HEK293 (cell line): ENCODE results near the gene ELP6.

Experiments
- GLI4 ChIP-seq: fragments of 450-650 bp; formaldehyde crosslinking; IDR thresholded peaks from 2 replicates; pipeline ENCODE4 v1.5.1; 2016; ENCODE audit warnings: missing biosample characterization, missing genetic modification characterization
- IKZF3 ChIP-seq: fragments of 450-650 bp; IDR thresholded peaks from 2 replicates; pipeline ENCODE4 v1.5.0; 2018; ENCODE audit warnings: missing biosample characterization, mild to moderate bottlenecking, missing genetic modification characterization, moderate library complexity
- PRDM2 ChIP-seq: fragments of 450-650 bp; formaldehyde crosslinking; IDR thresholded peaks from 2 replicates; pipeline ENCODE4 v1.5.1; 2016; ENCODE audit warnings: missing biosample characterization, missing genetic modification characterization, borderline replicate concordance
- ZBTB48 ChIP-seq: fragments of 450-650 bp; formaldehyde crosslinking; IDR thresholded peaks from 2 replicates; pipeline ENCODE4 v1.5.1; 2016; ENCODE audit warnings: missing biosample characterization, missing genetic modification characterization
- ZBTB7A ChIP-seq: fragments of 450-650 bp; formaldehyde crosslinking; IDR thresholded peaks from 2 replicates; pipeline ENCODE4 v1.5.1; 2016; ENCODE audit warnings: low read depth, missing biosample characterization, missing genetic modification characterization
- ZFP37 ChIP-seq: fragments of 450-650 bp; formaldehyde crosslinking; IDR thresholded peaks from 2 replicates; pipeline ENCODE4 v1.5.1; 2016; ENCODE audit warnings: missing biosample characterization, missing genetic modification characterization
- ZNF146 ChIP-seq: fragments of 450-650 bp; formaldehyde crosslinking; IDR thresholded peaks from 2 replicates; pipeline ENCODE4 v1.5.1; 2016; ENCODE audit warnings: missing biosample characterization, missing genetic modification characterization
- ZNF19 ChIP-seq: fragments of 450-650 bp; formaldehyde crosslinking; IDR thresholded peaks from 2 replicates; pipeline ENCODE4; 2016; ENCODE audit warnings: missing biosample characterization, missing genetic modification characterization, low read depth
- ZNF202 ChIP-seq: fragments of 450-650 bp; formaldehyde crosslinking; IDR thresholded peaks from 2 replicates; pipeline ENCODE4 v1.5.1; 2016; ENCODE audit warnings: missing biosample characterization, missing genetic modification characterization, borderline replicate concordance
- ZNF239 ChIP-seq: fragments of 450-650 bp; formaldehyde crosslinking; IDR thresholded peaks from 2 replicates; pipeline ENCODE4 v1.5.1; 2016; ENCODE audit warnings: missing biosample characterization, missing genetic modification characterization
- ZNF26 ChIP-seq: fragments of 450-650 bp; formaldehyde crosslinking; IDR thresholded peaks from 2 replicates; pipeline ENCODE4 v1.5.1; 2016; ENCODE audit warnings: missing biosample characterization, missing genetic modification characterization
- ZNF510 ChIP-seq: fragments of 450-650 bp; formaldehyde crosslinking; IDR thresholded peaks from 2 replicates; pipeline ENCODE4 v1.5.1; 2018; ENCODE audit warnings: mild to moderate bottlenecking, missing genetic modification characterization, missing biosample characterization; ENCODE audit not compliant: insufficient replicate concordance
- ZNF530 ChIP-seq: fragments of 450-650 bp; formaldehyde crosslinking; IDR thresholded peaks from 2 replicates; pipeline ENCODE4 v1.5.1; 2016; ENCODE audit warnings: low read depth, missing biosample characterization, missing genetic modification characterization
- ZNF544 ChIP-seq: fragments of 450-650 bp; formaldehyde crosslinking; IDR thresholded peaks from 2 replicates; pipeline ENCODE4 v1.5.0; 2017; ENCODE audit warnings: missing biosample characterization, missing genetic modification characterization
- ZNF558 ChIP-seq: fragments of 450-650 bp; formaldehyde crosslinking; IDR thresholded peaks from 2 replicates; pipeline ENCODE4 v1.5.1; 2016; ENCODE audit warnings: missing biosample characterization, missing genetic modification characterization
- ZNF596 ChIP-seq: fragments of 450-650 bp; IDR thresholded peaks from 2 replicates; pipeline ENCODE4 v1.5.0; 2018; ENCODE audit warnings: missing biosample characterization, mild to moderate bottlenecking, missing genetic modification characterization, moderate library complexity
- ZNF610 ChIP-seq: fragments of 450-650 bp; formaldehyde crosslinking; IDR thresholded peaks from 2 replicates; pipeline ENCODE4 v1.5.1; 2016; ENCODE audit warnings: missing biosample characterization, missing genetic modification characterization, borderline replicate concordance
- ZNF670 ChIP-seq: fragments of 450-650 bp; formaldehyde crosslinking; IDR thresholded peaks from 2 replicates; pipeline ENCODE4 v1.5.1; 2016; ENCODE audit warnings: missing biosample characterization, missing genetic modification characterization, low read depth
- ZNF747 ChIP-seq: fragments of 450-650 bp; formaldehyde crosslinking; IDR thresholded peaks from 2 replicates; pipeline ENCODE4 v1.5.1; 2016; ENCODE audit warnings: missing biosample characterization, missing genetic modification characterization
- ZNF768 ChIP-seq: fragments of 450-650 bp; formaldehyde crosslinking; IDR thresholded peaks from 2 replicates; pipeline ENCODE4 v1.5.1; 2018; ENCODE audit warnings: missing biosample characterization, mild to moderate bottlenecking, missing genetic modification characterization
- ZNF785 ChIP-seq: fragments of 450-650 bp; formaldehyde crosslinking; IDR thresholded peaks from 2 replicates; pipeline ENCODE4 v1.5.1; 2016; ENCODE audit warnings: missing biosample characterization, missing genetic modification characterization
- ZSCAN16 ChIP-seq: fragments of 450-650 bp; formaldehyde crosslinking; IDR thresholded peaks from 2 replicates; pipeline ENCODE4 v1.5.1; 2016; ENCODE audit warnings: missing biosample characterization, missing genetic modification characterization
- TF ChIP-seq, protein P1 (sequence below): fragments of 450-650 bp; formaldehyde crosslinking; IDR thresholded peaks from 2 replicates; pipeline ENCODE4 v1.5.1; 2016; ENCODE audit warnings: missing biosample characterization, missing genetic modification characterization
- TF ChIP-seq, protein P2 (sequence below): fragments of 450-650 bp; IDR thresholded peaks from 2 replicates; pipeline ENCODE4 v1.5.1; 2018; ENCODE audit warnings: missing biosample characterization, missing genetic modification characterization
- TF ChIP-seq, protein P3 (sequence below): fragments of 450-650 bp; formaldehyde crosslinking; IDR thresholded peaks from 2 replicates; pipeline ENCODE4 v1.5.1; 2016; ENCODE audit warnings: missing biosample characterization, missing genetic modification characterization, low read depth

ELP6 gene

GRCh38 chr3:47513125-47513929 lies at the start of gene ELP6 (continued):
- TF ChIP-seq ZNF26 (tag by site-specific recombination) (no peak), ZNF747 (tag by site-specific recombination) (no peak), ZNF670 (no peak), ZSCAN16 (tag by site-specific recombination) (no peak), ZNF146 (no peak), ZFP37 (tag by site-specific recombination) (no peak), ZBTB7A (tag by site-specific recombination) (0 out of 2 replicates have a peak, but pooled peaks have one; percentile 48), ZBTB48 (tag by site-specific recombination) (peak; percentile 51; the same call in 1 of the 2 replicates), ZNF596 (no peak), ZNF239 (tag by site-specific recombination) (0 out of 2 replicates have a peak, but pooled peaks have one; percentile 38), ZNF202 (tag by site-specific recombination) (no peak), ZNF19 (tag by site-specific recombination) (no peak), ZNF530 (tag by site-specific recombination) (no peak), ZNF544 (tag by site-specific recombination) (no peak), PRDM2 (no peak), ZNF768 (tag by site-specific recombination) (no peak), IKZF3 (tag by site-specific recombination) (peak; percentile 91), GLI4 (tag by site-specific recombination) (no peak), ZNF785 (tag by site-specific recombination) (no peak), ZNF558 (no peak), ZNF610 (tag by site-specific recombination) (no peak), ZNF510 (no peak)
- TF ChIP-seq, protein P1, sequence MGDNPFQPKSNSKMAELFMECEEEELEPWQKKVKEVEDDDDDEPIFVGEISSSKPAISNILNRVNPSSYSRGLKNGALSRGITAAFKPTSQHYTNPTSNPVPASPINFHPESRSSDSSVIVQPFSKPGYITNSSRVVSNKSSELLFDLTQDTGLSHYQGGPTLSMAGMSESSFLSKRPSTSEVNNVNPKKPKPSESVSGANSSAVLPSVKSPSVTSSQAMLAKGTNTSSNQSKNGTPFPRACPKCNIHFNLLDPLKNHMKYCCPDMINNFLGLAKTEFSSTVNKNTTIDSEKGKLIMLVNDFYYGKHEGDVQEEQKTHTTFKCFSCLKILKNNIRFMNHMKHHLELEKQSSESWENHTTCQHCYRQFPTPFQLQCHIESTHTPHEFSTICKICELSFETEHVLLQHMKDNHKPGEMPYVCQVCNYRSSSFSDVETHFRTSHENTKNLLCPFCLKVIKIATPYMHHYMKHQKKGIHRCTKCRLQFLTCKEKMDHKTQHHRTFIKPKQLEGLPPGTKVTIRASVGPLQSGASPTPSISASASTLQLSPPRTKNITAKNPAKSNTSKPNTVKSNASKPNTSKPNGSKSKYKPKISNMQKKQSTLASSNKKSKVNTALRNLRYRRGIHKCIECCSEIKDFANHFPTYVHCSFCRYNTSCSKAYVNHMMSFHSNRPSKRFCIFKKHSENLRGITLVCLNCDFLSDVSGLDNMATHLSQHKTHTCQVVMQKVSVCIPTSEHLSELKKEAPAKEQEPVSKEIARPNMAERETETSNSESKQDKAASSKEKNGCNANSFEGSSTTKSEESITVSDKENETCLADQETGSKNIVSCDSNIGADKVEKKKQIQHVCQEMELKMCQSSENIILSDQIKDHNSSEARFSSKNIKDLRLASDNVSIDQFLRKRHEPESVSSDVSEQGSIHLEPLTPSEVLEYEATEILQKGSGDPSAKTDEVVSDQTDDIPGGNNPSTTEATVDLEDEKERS (tag by site-specific recombination) = no peak
- TF ChIP-seq, protein P2, sequence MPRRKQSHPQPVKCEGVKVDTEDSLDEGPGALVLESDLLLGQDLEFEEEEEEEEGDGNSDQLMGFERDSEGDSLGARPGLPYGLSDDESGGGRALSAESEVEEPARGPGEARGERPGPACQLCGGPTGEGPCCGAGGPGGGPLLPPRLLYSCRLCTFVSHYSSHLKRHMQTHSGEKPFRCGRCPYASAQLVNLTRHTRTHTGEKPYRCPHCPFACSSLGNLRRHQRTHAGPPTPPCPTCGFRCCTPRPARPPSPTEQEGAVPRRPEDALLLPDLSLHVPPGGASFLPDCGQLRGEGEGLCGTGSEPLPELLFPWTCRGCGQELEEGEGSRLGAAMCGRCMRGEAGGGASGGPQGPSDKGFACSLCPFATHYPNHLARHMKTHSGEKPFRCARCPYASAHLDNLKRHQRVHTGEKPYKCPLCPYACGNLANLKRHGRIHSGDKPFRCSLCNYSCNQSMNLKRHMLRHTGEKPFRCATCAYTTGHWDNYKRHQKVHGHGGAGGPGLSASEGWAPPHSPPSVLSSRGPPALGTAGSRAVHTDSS (tag by site-specific recombination) = no peak
- TF ChIP-seq, protein P3, sequence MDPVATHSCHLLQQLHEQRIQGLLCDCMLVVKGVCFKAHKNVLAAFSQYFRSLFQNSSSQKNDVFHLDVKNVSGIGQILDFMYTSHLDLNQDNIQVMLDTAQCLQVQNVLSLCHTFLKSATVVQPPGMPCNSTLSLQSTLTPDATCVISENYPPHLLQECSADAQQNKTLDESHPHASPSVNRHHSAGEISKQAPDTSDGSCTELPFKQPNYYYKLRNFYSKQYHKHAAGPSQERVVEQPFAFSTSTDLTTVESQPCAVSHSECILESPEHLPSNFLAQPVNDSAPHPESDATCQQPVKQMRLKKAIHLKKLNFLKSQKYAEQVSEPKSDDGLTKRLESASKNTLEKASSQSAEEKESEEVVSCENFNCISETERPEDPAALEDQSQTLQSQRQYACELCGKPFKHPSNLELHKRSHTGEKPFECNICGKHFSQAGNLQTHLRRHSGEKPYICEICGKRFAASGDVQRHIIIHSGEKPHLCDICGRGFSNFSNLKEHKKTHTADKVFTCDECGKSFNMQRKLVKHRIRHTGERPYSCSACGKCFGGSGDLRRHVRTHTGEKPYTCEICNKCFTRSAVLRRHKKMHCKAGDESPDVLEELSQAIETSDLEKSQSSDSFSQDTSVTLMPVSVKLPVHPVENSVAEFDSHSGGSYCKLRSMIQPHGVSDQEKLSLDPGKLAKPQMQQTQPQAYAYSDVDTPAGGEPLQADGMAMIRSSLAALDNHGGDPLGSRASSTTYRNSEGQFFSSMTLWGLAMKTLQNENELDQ (tag by site-specific recombination) = no peak
